ENCODE data around the gene TLR9. TPM values are rescaled to one million over a fixed set of nuclear protein-coding genes. Genes with fewer than 3 reads are reported as not detected.

The TLR9 gene
- total RNA-seq, 1 donor from 2014 or later, result not detected

- H3K4me1 ChIP-seq, result peaks cover 36% of the 10 kb centered on the region
- peaks cover 0 to 59% of the 10 kb centered on the region in 2 donors for H3K36me3 ChIP-seq
- H3K27ac ChIP-seq, result no peak overlapping the region
- H3K4me3 ChIP-seq, result no peak overlapping the region
- DNase-seq (ENCODE audit: extremely low spot score in 2 of 2), result no peak
- TF ChIP-seq CTCF (IDR thresholded peaks at IDR 0.05), result no peak
- TF ChIP-seq POLR2AphosphoS5 (IDR thresholded peaks at IDR 0.05; ENCODE audit: insufficient read depth in 1 of 2, low read depth in 1 of 2), result no peak
- no peak for TF ChIP-seq POLR2A (IDR thresholded peaks at IDR 0.05)
- no peaks in the 10 kb centered on the region for H3K9me3 ChIP-seq
- intact Hi-C loops (cut with DNase I), result loop anchor here (5.0 kb wide), 1 partner anchor 112 kb away; no protein-coding TSS in a partner anchor
- no peaks in the 10 kb centered on the region for H3K27me3 ChIP-seq
These were observed 5.0 kb upstream of the TLR9 start for GRCh38 chr3:52230461-52230860.

- Histone ChIP-seq H3K27me3 (no peaks in the 10 kb centered on the region), H3K4me1 (peaks cover 27% of the 10 kb centered on the region), H3K36me3 (peaks cover 0 to 56% of the 10 kb centered on the region in 2 donors), H3K9me3 (no peaks in the 10 kb centered on the region), H3K4me3 (no peak overlapping the region), H3K27ac (no peak overlapping the region)
- DNase-seq (ENCODE audit: extremely low spot score in 2 of 2), result no peak
- intact Hi-C loops (cut with DNase I), result loop anchor here (5.0 kb wide), 1 partner anchor 113 kb away; no protein-coding TSS in a partner anchor
- TF ChIP-seq POLR2A (IDR thresholded peaks at IDR 0.05) (no peak), POLR2AphosphoS5 (IDR thresholded peaks at IDR 0.05; ENCODE audit: insufficient read depth in 1 of 2, low read depth in 1 of 2) (no peak), CTCF (IDR thresholded peaks at IDR 0.05) (no peak)
These were observed 4.2 kb upstream of the TLR9 start for GRCh38 chr3:52229656-52230055.

GRCh38 chr3:52228751-52229291 is 3.4 kb upstream of the TLR9 start:
- H3K4me3 ChIP-seq, result no peak overlapping the region
- no peaks in the 10 kb centered on the region for H3K27me3 ChIP-seq
- H3K36me3 ChIP-seq, result peaks cover 0 to 48% of the 10 kb centered on the region in 2 donors
- TF ChIP-seq POLR2A (IDR thresholded peaks at IDR 0.05) (no peak), CTCF (IDR thresholded peaks at IDR 0.05) (no peak), POLR2AphosphoS5 (IDR thresholded peaks at IDR 0.05; ENCODE audit: insufficient read depth in 1 of 2, low read depth in 1 of 2) (no peak)
- intact Hi-C loops (cut with DNase I), result no loop called here
- no peaks in the 10 kb centered on the region for H3K9me3 ChIP-seq
- no peak for DNase-seq (ENCODE audit: extremely low spot score in 2 of 2)
- no peak overlapping the region for H3K27ac ChIP-seq
- H3K4me1 ChIP-seq, result peaks cover 20% of the 10 kb centered on the region

GRCh38 chr3:52228266-52228665 is 2.8 kb upstream of the TLR9 start:
- TF ChIP-seq CTCF (IDR thresholded peaks at IDR 0.05) (no peak), POLR2A (IDR thresholded peaks at IDR 0.05) (no peak), POLR2AphosphoS5 (IDR thresholded peaks at IDR 0.05; ENCODE audit: insufficient read depth in 1 of 2, low read depth in 1 of 2) (no peak)
- peaks cover 20% of the 10 kb centered on the region for H3K4me1 ChIP-seq
- H3K27ac ChIP-seq, result no peak overlapping the region
- no peak overlapping the region for H3K4me3 ChIP-seq
- H3K9me3 ChIP-seq, result no peaks in the 10 kb centered on the region
- H3K27me3 ChIP-seq, result no peaks in the 10 kb centered on the region
- DNase-seq (ENCODE audit: extremely low spot score in 2 of 2), result no peak
- peaks cover 0 to 48% of the 10 kb centered on the region in 2 donors for H3K36me3 ChIP-seq
- intact Hi-C loops (cut with DNase I), result no loop called here

- DNase-seq (ENCODE audit: extremely low spot score in 2 of 2), result no peak
- intact Hi-C loops (cut with DNase I), result no loop called here
- no peaks in the 10 kb centered on the region for H3K9me3 ChIP-seq
- no peak for TF ChIP-seq CTCF (IDR thresholded peaks at IDR 0.05)
- no peak overlapping the region for H3K4me3 ChIP-seq
- H3K4me1 ChIP-seq, result peaks cover 15% of the 10 kb centered on the region
- H3K27ac ChIP-seq, result no peak overlapping the region
- peaks cover 0 to 48% of the 10 kb centered on the region in 2 donors for H3K36me3 ChIP-seq
- no peaks in the 10 kb centered on the region for H3K27me3 ChIP-seq
These were observed 2.3 kb upstream of the TLR9 start for GRCh38 chr3:52227766-52228165.

Measured in vagina (tissue), 2 donors.